ENCODE measurements around the gene ZMYM3.
"Not testable (repeated sequence)": the region's sequence is repeated elsewhere in the genome, so short reads cannot be mapped to it uniquely, and the experiment has no call there.

DNA sequence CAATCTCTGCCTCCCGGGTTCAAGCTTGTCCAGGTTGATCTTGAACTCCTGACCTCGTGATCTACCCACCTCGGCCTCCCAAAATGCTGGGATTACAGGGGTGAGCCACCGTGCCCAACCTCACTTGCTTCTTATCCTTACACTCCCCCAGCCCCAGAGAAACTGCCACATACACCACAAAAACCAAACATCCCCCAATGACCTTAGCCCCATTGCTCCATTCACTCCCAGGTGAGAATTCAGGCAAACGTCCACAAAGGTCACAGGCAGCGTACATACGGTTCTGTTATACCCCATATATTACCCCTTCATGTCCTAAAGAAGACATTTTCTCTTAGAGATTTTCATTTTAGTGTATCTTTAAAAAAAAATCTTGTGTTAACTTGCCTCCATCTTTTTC, 46.6 kb upstream of the ZMYM3 start:
- TF ChIP-seq, protein P1, sequence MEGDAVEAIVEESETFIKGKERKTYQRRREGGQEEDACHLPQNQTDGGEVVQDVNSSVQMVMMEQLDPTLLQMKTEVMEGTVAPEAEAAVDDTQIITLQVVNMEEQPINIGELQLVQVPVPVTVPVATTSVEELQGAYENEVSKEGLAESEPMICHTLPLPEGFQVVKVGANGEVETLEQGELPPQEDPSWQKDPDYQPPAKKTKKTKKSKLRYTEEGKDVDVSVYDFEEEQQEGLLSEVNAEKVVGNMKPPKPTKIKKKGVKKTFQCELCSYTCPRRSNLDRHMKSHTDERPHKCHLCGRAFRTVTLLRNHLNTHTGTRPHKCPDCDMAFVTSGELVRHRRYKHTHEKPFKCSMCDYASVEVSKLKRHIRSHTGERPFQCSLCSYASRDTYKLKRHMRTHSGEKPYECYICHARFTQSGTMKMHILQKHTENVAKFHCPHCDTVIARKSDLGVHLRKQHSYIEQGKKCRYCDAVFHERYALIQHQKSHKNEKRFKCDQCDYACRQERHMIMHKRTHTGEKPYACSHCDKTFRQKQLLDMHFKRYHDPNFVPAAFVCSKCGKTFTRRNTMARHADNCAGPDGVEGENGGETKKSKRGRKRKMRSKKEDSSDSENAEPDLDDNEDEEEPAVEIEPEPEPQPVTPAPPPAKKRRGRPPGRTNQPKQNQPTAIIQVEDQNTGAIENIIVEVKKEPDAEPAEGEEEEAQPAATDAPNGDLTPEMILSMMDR (IDR thresholded peaks at IDR 0.05): not testable (repeated sequence)
- TF ChIP-seq POLR2A (IDR thresholded peaks at IDR 0.05): not testable (repeated sequence)
